Nephron progenitor cell (in vitro differentiated cells): ENCODE measurements around the gene CYB561D2.

ENCODE experiments used
- DNase-seq: peaks from one replicate; pipeline ENCODE4 v3.0.0; 2021
- H3K27ac Mint-ChIP-seq: 2 replicates; pipeline ENCODE4 v1.8.0; 2021; ENCODE audit warnings: mild to moderate bottlenecking, moderate library complexity, mixed read lengths
- H3K27me3 Mint-ChIP-seq: 2 replicates; pipeline ENCODE4 v1.8.0; 2021; ENCODE audit warnings: mild to moderate bottlenecking, low read depth, mixed read lengths; ENCODE audit not compliant: poor library complexity
- H3K36me3 Mint-ChIP-seq: 2 replicates; pipeline ENCODE4 v1.8.0; 2021; ENCODE audit warnings: low read depth, mixed read lengths
- H3K4me1 Mint-ChIP-seq: 2 replicates; pipeline ENCODE4 v1.8.0; 2021; ENCODE audit warnings: mixed read lengths
- H3K4me3 Mint-ChIP-seq: 2 replicates; pipeline ENCODE4 v1.8.0; 2021; ENCODE audit warnings: mild to moderate bottlenecking, moderate library complexity, mixed read lengths
- H3K9me3 Mint-ChIP-seq: 2 replicates; pipeline ENCODE4 v1.8.0; 2021; ENCODE audit warnings: mild to moderate bottlenecking, moderate library complexity, mixed read lengths
- TF ChIP-seq, protein P1 (sequence below): fragments of 200-600 bp; sonication (generic); IDR thresholded peaks from 2 replicates; pipeline ENCODE4 v1.5.0; 2021; ENCODE audit warnings: antibody characterized with exemption

The CYB561D2 gene

DNA sequence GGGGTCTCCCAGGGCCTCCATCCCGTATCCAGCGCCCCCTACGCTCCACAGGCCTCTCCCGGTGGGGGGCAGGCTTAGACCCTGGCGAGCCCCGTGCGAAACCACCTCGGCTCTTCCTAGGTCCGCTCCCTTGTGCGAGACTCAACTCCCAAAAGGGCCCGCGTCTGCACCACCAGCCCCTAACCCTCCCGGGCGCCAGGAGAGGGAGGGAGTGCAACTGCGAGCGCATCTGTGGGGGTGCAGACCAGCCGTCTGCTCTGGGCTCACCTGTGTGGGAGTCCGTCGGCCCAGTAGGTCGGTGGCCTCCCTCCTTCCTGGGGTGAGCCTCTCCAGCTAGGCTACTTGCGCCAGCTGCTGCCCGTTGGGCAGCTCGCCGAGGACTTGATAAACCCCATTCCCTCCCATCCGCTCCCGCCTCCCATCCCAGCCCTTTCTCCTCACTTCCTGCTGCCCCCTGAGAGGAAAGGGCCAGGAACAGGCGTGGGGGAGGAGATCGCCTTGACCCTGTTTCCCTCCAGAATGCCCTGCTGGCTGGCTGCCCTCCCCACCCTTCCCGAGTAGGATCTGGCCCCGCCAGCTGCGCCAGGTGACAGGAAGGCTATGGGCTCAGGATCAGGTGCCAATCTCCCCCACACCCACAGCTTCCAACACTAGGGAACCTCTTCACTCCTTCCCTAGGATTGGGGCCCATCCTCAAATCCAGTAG lies 28.1 kb upstream of the CYB561D2 start, which contains the start of gene HYAL2:
HYAL2 (minus strand) TSS at position 360 of the 706 bp plus-strand sequence. CDS start 2,256 bp downstream, outside the sequence.
- peaks cover 16% of the 10 kb centered on the region for H3K36me3 Mint-ChIP-seq
- H3K9me3 Mint-ChIP-seq: no peaks in the 10 kb centered on the region
- no peak for DNase-seq
- peaks cover 9% of the 10 kb centered on the region for H3K27me3 Mint-ChIP-seq
- TF ChIP-seq, protein P1, sequence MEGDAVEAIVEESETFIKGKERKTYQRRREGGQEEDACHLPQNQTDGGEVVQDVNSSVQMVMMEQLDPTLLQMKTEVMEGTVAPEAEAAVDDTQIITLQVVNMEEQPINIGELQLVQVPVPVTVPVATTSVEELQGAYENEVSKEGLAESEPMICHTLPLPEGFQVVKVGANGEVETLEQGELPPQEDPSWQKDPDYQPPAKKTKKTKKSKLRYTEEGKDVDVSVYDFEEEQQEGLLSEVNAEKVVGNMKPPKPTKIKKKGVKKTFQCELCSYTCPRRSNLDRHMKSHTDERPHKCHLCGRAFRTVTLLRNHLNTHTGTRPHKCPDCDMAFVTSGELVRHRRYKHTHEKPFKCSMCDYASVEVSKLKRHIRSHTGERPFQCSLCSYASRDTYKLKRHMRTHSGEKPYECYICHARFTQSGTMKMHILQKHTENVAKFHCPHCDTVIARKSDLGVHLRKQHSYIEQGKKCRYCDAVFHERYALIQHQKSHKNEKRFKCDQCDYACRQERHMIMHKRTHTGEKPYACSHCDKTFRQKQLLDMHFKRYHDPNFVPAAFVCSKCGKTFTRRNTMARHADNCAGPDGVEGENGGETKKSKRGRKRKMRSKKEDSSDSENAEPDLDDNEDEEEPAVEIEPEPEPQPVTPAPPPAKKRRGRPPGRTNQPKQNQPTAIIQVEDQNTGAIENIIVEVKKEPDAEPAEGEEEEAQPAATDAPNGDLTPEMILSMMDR: no peak
- H3K4me1 Mint-ChIP-seq: peaks cover 56% of the 10 kb centered on the region
- peak within 1 kb of the TSS; percentile 84 for H3K4me3 Mint-ChIP-seq
- peak within 1 kb of the TSS; percentile 100 for H3K27ac Mint-ChIP-seq

- DNase-seq: no peak
- Mint-ChIP-seq H3K36me3 (peaks cover 16% of the 10 kb centered on the region), H3K27me3 (peaks cover 9% of the 10 kb centered on the region), H3K4me3 (peak overlapping the region; percentile 84), H3K9me3 (no peaks in the 10 kb centered on the region), H3K4me1 (peaks cover 54% of the 10 kb centered on the region), H3K27ac (no peak overlapping the region)
- TF ChIP-seq, protein P1: no peak
Observed at GRCh38 chr3:50323092-50323600, 27.5 kb upstream of the CYB561D2 start.

DNA sequence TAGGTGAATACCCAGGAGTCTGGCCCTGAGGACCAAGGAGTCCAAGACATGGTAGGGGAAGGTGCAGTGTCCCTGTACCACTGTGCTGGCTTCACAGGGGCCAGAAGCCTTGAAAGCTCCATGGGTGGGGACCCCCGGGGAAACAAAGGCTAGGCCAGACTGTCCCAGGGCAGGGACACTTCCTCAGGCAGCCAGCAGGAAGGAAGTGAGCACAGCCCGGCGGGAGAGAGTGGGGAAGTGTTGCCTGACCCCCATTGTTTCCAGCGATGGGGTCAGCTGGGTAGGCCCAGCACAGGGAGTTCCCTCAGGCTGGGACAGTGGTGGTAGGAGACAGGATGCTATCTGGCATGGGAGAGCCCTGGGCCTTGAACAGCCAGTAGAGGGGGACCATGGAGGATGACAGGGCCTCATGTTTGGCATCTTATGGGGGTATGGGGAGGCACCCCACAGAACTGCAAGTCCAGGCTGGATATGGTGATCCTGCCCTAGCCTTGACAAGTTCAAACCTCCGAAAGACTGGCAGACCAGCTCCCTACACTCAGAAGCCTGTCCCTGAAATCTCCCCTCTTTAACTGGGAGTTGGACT lies 27.0 kb upstream of the CYB561D2 start:
- no peaks in the 10 kb centered on the region for H3K9me3 Mint-ChIP-seq
- H3K4me1 Mint-ChIP-seq: peaks cover 54% of the 10 kb centered on the region
- H3K4me3 Mint-ChIP-seq: no peak overlapping the region
- peaks cover 12% of the 10 kb centered on the region for H3K36me3 Mint-ChIP-seq
- no peak overlapping the region for H3K27ac Mint-ChIP-seq
- TF ChIP-seq, protein P1: no peak
- DNase-seq: no peak
- H3K27me3 Mint-ChIP-seq: peaks cover 9% of the 10 kb centered on the region

DNA sequence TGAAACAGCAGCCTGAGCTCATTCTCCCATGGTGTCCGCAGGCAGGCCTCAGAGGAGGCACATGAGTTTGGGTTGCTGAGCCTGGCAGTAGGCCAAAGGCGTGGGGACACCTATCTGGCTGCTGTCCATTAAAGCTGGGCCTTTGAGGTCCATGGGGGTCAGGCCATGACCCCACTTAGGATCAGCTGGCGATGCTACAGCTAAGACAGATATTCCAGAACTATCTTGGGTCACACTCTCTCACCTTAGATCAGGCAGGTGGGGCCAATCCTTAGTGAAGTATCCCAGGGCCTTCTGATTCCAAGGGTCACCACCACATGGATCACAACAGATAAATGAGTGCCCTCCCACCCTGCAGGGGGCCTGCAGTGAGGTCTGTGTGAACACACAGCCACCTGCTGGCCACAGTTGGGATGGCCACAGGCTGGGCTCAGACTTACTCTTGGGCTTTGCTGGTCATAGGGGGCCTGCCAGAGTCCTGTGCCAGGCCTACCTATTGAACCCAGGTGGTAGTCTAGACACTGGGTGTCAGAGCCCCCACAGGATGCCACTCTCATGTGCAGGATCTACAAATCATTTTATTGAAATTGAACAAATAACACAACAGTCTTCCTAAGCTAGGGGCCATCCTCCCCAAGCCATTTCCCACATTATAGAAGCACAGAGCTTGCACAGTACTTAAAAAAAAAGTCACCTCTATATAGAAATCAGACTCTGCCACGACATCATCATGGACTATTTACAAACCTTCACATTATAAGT lies 26.1 kb upstream of the CYB561D2 start:
- peak; percentile 85 for DNase-seq
- Mint-ChIP-seq H3K4me3 (peak overlapping the region; percentile 34), H3K36me3 (peaks cover 3% of the 10 kb centered on the region), H3K27me3 (peaks cover 9% of the 10 kb centered on the region), H3K9me3 (no peaks in the 10 kb centered on the region), H3K4me1 (peaks cover 46% of the 10 kb centered on the region), H3K27ac (no peak overlapping the region)
- TF ChIP-seq, protein P1: peak; percentile 87

DNA sequence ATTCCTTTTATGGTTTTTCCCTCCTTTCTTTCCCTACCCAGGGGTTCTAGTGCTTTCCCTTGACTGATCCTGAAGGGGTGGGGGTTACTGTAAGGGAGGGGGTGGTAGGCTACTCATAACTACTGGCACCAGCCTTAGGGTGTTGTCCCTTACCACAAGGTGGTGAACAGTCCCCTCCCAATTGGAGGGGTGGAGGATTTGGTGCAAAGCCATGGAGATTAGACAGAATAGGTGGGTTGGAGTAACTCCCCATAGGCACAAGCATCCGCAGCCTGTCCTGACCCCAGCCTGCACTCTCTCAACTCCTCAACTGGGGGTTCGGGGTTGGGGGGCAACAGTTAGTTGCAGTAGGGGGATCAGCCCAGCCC lies 25.6 kb upstream of the CYB561D2 start:
- TF ChIP-seq, protein P1: no peak
- Mint-ChIP-seq H3K27ac (no peak overlapping the region), H3K4me1 (peaks cover 40% of the 10 kb centered on the region), H3K36me3 (no peaks in the 10 kb centered on the region), H3K9me3 (no peaks in the 10 kb centered on the region), H3K4me3 (no peak overlapping the region), H3K27me3 (peaks cover 9% of the 10 kb centered on the region)
- no peak for DNase-seq
